SK-N-SH (cell line): ENCODE measurements around the gene ISG20.

Experiments
- EP300 ChIP-seq, 2 experiments: IDR thresholded peaks; 2 replicates each; pipeline versions ENCODE4 v1.4.0 to v1.6.1; 2012; ENCODE audit warnings: borderline replicate concordance in 1 of 2, low read depth in 1 of 2, low read length in 1 of 2
- POLR2AphosphoS5 ChIP-seq: IDR thresholded peaks from 2 replicates; pipeline ENCODE4 v1.6.1; 2012; ENCODE audit warnings: low read depth, low read length
- SIN3A ChIP-seq: IDR thresholded peaks from 2 replicates; pipeline ENCODE4 v1.6.1; 2012; ENCODE audit warnings: low read depth, mild to moderate bottlenecking, low read length, moderate library complexity, borderline replicate concordance
- TEAD4 ChIP-seq: IDR thresholded peaks from 2 replicates; pipeline ENCODE4 v1.4.0; 2012; ENCODE audit warnings: mild to moderate bottlenecking, borderline replicate concordance; ENCODE audit not compliant: insufficient read depth
- TF ChIP-seq, protein P1 (sequence below): IDR thresholded peaks from 2 replicates; pipeline ENCODE4 v1.4.0; 2012; ENCODE audit warnings: low read depth, borderline replicate concordance
- TF ChIP-seq, protein P2 (sequence below): fragments of 200-600 bp; sonication (generic); IDR thresholded peaks from 2 replicates; pipeline ENCODE4 v1.6.1; 2017; ENCODE audit warnings: antibody characterized with exemption, mild to moderate bottlenecking, moderate library complexity
- TF ChIP-seq, protein P3 (sequence below): fragments of 150-350 bp; IDR thresholded peaks from 2 replicates; pipeline ENCODE4 v1.6.1; 2017; ENCODE audit warnings: antibody characterized with exemption, low read length, low read depth, borderline replicate concordance
- TF ChIP-seq, protein P4 (sequence below): IDR thresholded peaks from 2 replicates; pipeline ENCODE4 v1.6.1; 2012; ENCODE audit warnings: mild to moderate bottlenecking, low read depth, low read length, moderate library complexity

DNA sequence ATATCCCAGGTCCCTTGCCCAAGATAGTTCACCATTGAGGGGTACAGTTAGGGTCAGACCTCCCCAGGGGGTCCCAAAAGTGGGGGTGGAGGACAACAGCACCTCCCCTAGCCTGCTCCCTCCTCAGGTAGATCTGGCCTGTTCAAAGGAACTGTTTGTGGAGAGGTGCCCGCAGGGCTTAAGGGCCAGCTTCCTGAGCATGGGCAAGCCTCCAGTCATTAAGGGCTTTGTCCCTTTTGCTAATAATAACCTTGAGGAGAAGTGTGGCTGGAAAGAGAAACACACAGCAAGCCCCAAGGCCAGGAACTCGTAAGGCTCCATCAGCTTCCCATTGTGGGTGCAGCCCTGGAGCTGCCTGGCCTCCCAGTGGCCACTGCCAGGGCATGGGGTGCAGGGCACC, 47.4 kb downstream of the ISG20 start:
- TF ChIP-seq TEAD4: no peak
- TF ChIP-seq, protein P1, sequence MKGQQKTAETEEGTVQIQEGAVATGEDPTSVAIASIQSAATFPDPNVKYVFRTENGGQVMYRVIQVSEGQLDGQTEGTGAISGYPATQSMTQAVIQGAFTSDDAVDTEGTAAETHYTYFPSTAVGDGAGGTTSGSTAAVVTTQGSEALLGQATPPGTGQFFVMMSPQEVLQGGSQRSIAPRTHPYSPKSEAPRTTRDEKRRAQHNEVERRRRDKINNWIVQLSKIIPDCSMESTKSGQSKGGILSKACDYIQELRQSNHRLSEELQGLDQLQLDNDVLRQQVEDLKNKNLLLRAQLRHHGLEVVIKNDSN: no peak
- TF ChIP-seq, protein P2, sequence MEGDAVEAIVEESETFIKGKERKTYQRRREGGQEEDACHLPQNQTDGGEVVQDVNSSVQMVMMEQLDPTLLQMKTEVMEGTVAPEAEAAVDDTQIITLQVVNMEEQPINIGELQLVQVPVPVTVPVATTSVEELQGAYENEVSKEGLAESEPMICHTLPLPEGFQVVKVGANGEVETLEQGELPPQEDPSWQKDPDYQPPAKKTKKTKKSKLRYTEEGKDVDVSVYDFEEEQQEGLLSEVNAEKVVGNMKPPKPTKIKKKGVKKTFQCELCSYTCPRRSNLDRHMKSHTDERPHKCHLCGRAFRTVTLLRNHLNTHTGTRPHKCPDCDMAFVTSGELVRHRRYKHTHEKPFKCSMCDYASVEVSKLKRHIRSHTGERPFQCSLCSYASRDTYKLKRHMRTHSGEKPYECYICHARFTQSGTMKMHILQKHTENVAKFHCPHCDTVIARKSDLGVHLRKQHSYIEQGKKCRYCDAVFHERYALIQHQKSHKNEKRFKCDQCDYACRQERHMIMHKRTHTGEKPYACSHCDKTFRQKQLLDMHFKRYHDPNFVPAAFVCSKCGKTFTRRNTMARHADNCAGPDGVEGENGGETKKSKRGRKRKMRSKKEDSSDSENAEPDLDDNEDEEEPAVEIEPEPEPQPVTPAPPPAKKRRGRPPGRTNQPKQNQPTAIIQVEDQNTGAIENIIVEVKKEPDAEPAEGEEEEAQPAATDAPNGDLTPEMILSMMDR: no peak
- no peak for TF ChIP-seq EP300 (IDR thresholded peaks at IDR 0.05; ENCODE audit: borderline replicate concordance in 1 of 2, low read depth in 1 of 2, low read length in 1 of 2)
- TF ChIP-seq, protein P3, sequence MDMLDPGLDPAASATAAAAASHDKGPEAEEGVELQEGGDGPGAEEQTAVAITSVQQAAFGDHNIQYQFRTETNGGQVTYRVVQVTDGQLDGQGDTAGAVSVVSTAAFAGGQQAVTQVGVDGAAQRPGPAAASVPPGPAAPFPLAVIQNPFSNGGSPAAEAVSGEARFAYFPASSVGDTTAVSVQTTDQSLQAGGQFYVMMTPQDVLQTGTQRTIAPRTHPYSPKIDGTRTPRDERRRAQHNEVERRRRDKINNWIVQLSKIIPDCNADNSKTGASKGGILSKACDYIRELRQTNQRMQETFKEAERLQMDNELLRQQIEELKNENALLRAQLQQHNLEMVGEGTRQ: no peak
- TF ChIP-seq POLR2AphosphoS5: no peak
- TF ChIP-seq, protein P4, sequence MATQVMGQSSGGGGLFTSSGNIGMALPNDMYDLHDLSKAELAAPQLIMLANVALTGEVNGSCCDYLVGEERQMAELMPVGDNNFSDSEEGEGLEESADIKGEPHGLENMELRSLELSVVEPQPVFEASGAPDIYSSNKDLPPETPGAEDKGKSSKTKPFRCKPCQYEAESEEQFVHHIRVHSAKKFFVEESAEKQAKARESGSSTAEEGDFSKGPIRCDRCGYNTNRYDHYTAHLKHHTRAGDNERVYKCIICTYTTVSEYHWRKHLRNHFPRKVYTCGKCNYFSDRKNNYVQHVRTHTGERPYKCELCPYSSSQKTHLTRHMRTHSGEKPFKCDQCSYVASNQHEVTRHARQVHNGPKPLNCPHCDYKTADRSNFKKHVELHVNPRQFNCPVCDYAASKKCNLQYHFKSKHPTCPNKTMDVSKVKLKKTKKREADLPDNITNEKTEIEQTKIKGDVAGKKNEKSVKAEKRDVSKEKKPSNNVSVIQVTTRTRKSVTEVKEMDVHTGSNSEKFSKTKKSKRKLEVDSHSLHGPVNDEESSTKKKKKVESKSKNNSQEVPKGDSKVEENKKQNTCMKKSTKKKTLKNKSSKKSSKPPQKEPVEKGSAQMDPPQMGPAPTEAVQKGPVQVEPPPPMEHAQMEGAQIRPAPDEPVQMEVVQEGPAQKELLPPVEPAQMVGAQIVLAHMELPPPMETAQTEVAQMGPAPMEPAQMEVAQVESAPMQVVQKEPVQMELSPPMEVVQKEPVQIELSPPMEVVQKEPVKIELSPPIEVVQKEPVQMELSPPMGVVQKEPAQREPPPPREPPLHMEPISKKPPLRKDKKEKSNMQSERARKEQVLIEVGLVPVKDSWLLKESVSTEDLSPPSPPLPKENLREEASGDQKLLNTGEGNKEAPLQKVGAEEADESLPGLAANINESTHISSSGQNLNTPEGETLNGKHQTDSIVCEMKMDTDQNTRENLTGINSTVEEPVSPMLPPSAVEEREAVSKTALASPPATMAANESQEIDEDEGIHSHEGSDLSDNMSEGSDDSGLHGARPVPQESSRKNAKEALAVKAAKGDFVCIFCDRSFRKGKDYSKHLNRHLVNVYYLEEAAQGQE: no peak
- no peak for TF ChIP-seq SIN3A
